Immature natural killer cell (primary cell): ENCODE results near the gene RNF26. TPM values are rescaled to one million over a fixed set of nuclear protein-coding genes. Genes with fewer than 3 reads are reported as not detected.

Experiments
- DNase-seq, 3 donors: peaks; one replicate each; pipeline ENCODE4 v3.0.0; 2022; ENCODE audit warnings: mixed read lengths in 1 of 3
- H3K27ac Mint-ChIP-seq, 6 donors: one replicate each; pipeline ENCODE4 v1.8.0; 2020; ENCODE audit warnings: mixed read lengths in 6 of 6, mild to moderate bottlenecking in 5 of 6, inconsistent platforms in 4 of 6, moderate library complexity in 3 of 6
- H3K27me3 Mint-ChIP-seq, 3 donors: one replicate each; pipeline ENCODE4 v1.8.0; 2020 to 2021; ENCODE audit warnings: low read depth in 3 of 3, mild to moderate bottlenecking in 3 of 3, mixed read lengths in 3 of 3, moderate library complexity in 3 of 3, inconsistent platforms in 1 of 3
- H3K36me3 Mint-ChIP-seq, 3 donors: one replicate each; pipeline ENCODE4 v1.8.0; 2020; ENCODE audit warnings: mixed read lengths in 3 of 3, inconsistent platforms in 2 of 3, mild to moderate bottlenecking in 2 of 3
- H3K4me1 Mint-ChIP-seq, 2 donors: one replicate each; pipeline ENCODE4 v1.8.0; 2020; ENCODE audit warnings: inconsistent platforms in 2 of 2, mild to moderate bottlenecking in 2 of 2, mixed read lengths in 2 of 2, moderate library complexity in 1 of 2
- H3K4me3 Mint-ChIP-seq, 5 donors: one replicate each; pipeline ENCODE4 v1.8.0; 2020; ENCODE audit warnings: mild to moderate bottlenecking in 5 of 5, mixed read lengths in 5 of 5, inconsistent platforms in 3 of 5, moderate library complexity in 3 of 5
- H3K9me3 Mint-ChIP-seq, 6 donors: one replicate each; pipeline ENCODE4 v1.8.0; 2020; ENCODE audit warnings: mild to moderate bottlenecking in 6 of 6, mixed read lengths in 6 of 6, inconsistent platforms in 4 of 6, moderate library complexity in 3 of 6
- polyA plus RNA-seq, 3 donors: library from polyadenylated mRNA; unstranded; fragments of 300-500 nt; fragmentation: Illumina TruSeq; gene quantifications; one replicate each; pipeline ENCODE4 v1.2.3, GENCODE V29; 2021

The RNF26 gene
- polyA plus RNA-seq, 3 donors from 2014 or later: 21.9 to 42.2 (median 33.5) TPM

DNA sequence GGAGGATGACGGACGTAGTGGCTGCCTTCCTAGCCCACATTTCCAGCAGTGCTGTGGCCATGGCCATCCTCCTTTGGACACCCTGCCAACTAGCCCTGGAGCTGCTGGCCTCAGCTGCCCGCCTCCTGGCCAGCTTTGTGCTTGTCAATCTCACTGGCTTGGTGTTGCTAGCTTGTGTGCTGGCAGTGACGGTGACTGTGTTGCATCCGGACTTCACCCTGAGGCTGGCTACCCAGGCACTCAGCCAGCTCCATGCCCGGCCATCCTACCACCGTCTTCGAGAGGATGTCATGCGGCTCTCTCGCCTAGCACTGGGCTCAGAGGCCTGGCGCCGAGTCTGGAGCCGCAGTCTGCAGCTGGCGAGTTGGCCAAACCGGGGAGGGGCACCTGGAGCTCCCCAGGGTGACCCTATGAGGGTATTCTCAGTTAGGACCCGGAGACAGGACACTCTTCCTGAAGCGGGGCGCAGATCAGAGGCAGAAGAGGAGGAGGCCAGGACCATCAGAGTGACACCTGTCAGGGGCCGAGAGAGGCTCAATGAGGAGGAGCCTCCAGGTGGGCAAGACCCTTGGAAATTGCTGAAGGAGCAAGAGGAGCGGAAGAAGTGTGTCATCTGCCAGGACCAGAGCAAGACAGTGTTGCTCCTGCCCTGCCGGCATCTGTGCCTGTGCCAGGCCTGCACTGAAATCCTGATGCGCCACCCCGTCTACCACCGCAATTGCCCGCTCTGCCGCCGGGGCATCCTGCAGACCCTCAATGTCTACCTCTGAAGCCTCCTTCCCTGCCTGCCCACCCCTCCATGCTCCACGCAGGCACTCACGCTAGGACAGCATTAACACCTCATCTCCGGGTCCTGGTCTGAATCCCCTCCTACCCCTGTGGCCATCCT is 1.6 kb downstream of the RNF26 start:
- H3K4me3 Mint-ChIP-seq: peak overlapping the region; percentile 94 to 100 (median 95)
- peaks cover 0 to 5% (median 0%) of the 10 kb centered on the region in 3 donors for H3K36me3 Mint-ChIP-seq
- peaks cover 7 to 19% (median 11%) of the 10 kb centered on the region in 3 donors for H3K27me3 Mint-ChIP-seq
- DNase-seq: no peak
- H3K4me1 Mint-ChIP-seq: peaks cover 30 to 35% of the 10 kb centered on the region in 2 donors
- H3K9me3 Mint-ChIP-seq: no peaks in the 10 kb centered on the region
- peak overlapping the region in 4 of 6 donors; percentile 93 to 98 (median 95) for H3K27ac Mint-ChIP-seq

- Mint-ChIP-seq H3K36me3 (peaks cover 0 to 5% (median 0%) of the 10 kb centered on the region in 3 donors), H3K4me3 (peak overlapping the region; percentile 15 to 95 (median 62)), H3K9me3 (no peaks in the 10 kb centered on the region), H3K27me3 (peaks cover 8 to 23% (median 11%) of the 10 kb centered on the region in 3 donors), H3K27ac (peak overlapping the region in 3 of 6 donors; percentile 19 to 74 (median 21)), H3K4me1 (peaks cover 30 to 38% of the 10 kb centered on the region in 2 donors)
- DNase-seq: no peak
Observed at GRCh38 chr11:119336744-119337469, 2.6 kb downstream of the RNF26 start.

GRCh38 chr11:119337581-119338317 is 3.4 kb downstream of the RNF26 start:
- Mint-ChIP-seq H3K9me3 (no peaks in the 10 kb centered on the region), H3K36me3 (peaks cover 0 to 5% (median 0%) of the 10 kb centered on the region in 3 donors), H3K27me3 (peaks cover 8 to 20% (median 11%) of the 10 kb centered on the region in 3 donors), H3K27ac (no peak overlapping the region), H3K4me1 (peaks cover 30 to 38% of the 10 kb centered on the region in 2 donors), H3K4me3 (peak overlapping the region in 1 of 5 donors; percentile 39)
- no peak for DNase-seq

- H3K27me3 Mint-ChIP-seq: peaks cover 10 to 22% (median 13%) of the 10 kb centered on the region in 3 donors
Observed at GRCh38 chr11:119338318-119338890, 4.1 kb downstream of the RNF26 start.

GRCh38 chr11:119338965-119339588 is 4.8 kb downstream of the RNF26 start:
- peak overlapping the region; percentile 12 to 67 (median 44) for H3K4me3 Mint-ChIP-seq
- no peaks in the 10 kb centered on the region for H3K9me3 Mint-ChIP-seq
- H3K27me3 Mint-ChIP-seq: peaks cover 10 to 21% (median 15%) of the 10 kb centered on the region in 3 donors
- peaks cover 0 to 5% (median 0%) of the 10 kb centered on the region in 3 donors for H3K36me3 Mint-ChIP-seq
- H3K4me1 Mint-ChIP-seq: peaks cover 25 to 32% of the 10 kb centered on the region in 2 donors
- no peak for DNase-seq
- no peak overlapping the region for H3K27ac Mint-ChIP-seq

More at GRCh38 chr11:119338318-119338890, 4.1 kb downstream of the RNF26 start:
- H3K9me3 Mint-ChIP-seq: no peaks in the 10 kb centered on the region
- H3K27ac Mint-ChIP-seq: no peak overlapping the region
- H3K4me1 Mint-ChIP-seq: peaks cover 30 to 36% of the 10 kb centered on the region in 2 donors
- peak overlapping the region; percentile 36 to 54 (median 39) for H3K4me3 Mint-ChIP-seq
- H3K36me3 Mint-ChIP-seq: peaks cover 0 to 5% (median 0%) of the 10 kb centered on the region in 3 donors
- DNase-seq: peak; percentile 44 to 56 (median 51)

DNA sequence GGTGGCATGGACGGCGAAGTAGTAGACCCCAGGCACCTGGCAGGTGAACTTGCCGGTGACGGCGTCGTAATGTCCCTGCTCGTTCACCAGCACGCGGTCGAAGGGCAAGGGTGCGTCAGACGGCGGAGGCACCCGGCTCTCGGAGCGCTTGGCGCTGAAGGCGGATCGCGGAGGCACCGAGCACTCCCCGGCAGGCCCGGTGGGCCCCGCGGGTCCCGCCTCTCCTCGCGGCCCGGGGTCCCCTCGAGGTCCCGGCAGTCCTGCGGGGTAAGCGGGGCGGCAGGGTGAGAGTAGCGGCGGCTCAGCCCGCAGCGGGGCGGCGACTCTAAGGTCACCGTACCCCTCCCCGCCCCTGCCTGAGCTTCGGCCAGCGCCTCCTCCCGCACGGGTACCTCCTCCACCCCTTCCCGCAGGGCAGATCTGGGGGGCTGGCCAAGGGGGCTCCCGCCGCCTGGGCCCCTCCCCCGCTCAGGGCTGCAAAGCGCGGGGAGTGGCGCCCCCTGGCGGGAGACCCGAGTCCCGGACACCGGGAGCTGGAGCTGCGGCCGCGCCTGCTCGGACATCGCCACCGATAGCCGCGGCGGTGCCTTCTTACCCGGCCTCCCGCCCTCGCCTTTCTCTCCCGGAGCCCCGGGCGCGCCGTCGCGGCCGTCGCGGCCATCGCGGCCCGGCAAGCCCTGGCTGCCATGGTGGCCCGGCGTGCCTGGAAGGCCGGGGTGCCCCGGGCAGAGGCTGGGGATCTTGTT is 5.4 kb downstream of the RNF26 start:
- peak; percentile 19 to 32 (median 32) for DNase-seq
- Mint-ChIP-seq H3K4me3 (peak overlapping the region; percentile 12 to 67 (median 44)), H3K27me3 (peaks cover 9 to 15% (median 12%) of the 10 kb centered on the region in 3 donors), H3K9me3 (no peaks in the 10 kb centered on the region), H3K36me3 (peaks cover 0 to 5% (median 0%) of the 10 kb centered on the region in 3 donors), H3K27ac (no peak overlapping the region), H3K4me1 (peaks cover 18 to 28% of the 10 kb centered on the region in 2 donors)

DNA sequence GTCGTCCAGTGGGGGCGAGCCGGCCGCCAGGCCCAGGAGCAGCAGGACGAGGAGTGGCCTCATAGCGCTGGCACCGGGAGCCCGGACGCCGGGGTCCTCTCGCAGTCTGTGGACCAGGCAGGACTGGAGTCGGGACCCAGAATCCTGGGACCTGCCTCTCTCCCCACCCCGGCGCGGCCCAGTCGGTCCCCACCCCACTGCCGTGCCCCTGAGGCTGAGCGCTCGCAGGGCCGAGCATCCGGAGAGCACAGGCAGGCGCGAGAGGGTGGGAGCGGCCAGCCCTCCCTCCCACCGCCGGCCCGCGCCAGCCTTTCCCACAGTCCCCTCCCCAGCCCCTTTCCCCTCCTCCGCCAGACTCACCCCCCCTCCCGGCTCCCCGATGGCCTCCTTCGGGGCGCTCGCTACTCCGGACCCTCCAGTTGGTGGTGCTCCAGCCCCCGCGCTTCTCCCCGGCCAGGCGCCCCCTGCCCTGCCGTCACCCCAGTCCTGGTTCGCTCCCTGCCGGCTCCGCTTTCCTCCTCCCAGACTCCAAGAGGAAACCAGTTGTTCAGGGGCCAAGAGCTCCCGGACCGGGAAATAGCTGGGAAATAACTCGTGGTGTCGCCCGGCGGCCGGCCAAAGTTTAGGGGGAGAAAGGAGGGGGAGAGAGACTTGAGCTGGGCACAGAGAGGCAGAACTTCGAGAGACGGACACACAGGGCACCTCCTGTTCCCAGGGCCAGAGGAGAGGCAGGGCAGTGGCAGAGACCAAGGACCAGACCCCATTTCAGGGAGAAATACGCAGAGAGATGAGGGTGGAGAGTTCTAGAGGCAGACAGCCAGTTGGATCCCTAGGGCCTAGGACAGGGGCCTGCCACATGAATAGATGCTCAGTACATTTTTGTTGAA is 6.3 kb downstream of the RNF26 start, which contains the start of gene C1QTNF5:
Gene C1QTNF5, minus strand, starts transcription at position 549 of the 887 bp plus-strand sequence. Its CDS starts 486 bp downstream, at position 63.
- no peaks in the 10 kb centered on the region for H3K9me3 Mint-ChIP-seq
- peaks cover 7 to 12% (median 9%) of the 10 kb centered on the region in 3 donors for H3K27me3 Mint-ChIP-seq
- no peak within 1 kb of the TSS for H3K27ac Mint-ChIP-seq
- H3K4me3 Mint-ChIP-seq: peak within 1 kb of the TSS in 1 of 5 donors; percentile 27
- H3K4me1 Mint-ChIP-seq: peaks cover 13 to 21% of the 10 kb centered on the region in 2 donors
- DNase-seq: no peak
- peaks cover 0 to 5% (median 0%) of the 10 kb centered on the region in 3 donors for H3K36me3 Mint-ChIP-seq

DNA sequence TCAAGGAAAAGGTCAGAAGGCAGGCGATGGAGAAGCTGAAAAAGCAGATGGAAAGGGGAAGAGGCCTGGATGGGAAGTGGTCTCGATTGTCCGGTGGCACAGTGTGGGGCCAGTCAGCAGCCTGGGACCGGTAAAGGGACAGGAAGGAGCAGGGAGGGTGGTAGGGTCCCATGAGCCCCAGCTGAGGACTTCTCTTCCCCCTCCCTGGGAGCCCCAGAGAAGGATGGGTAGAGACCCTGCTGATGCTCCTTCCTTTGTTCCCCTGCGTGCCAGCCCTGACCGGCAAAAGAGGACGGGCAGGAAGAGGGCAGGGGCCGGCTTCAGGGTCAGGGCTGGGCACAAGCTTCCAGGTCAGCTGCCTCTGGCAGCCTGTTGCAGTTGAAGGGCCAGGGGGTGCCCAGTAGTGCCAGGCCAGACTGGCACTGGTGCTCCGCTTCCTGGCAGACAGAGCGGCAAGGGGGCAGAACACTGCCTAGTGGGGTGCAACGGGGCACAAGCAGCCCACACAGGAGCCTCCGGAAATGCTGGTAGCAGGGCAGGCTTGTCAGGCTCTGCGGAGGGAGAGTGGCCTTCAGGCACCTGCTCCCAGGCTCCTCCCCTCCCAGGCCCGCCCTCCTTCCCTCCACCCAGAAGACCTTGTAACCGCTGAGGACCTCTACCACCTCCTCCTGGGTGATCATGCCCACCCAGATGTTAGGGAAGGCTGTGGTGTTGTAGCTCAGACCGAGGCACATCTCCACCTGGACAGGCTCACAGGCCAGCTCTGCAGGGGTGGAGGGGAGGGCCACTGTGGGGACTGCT is 7.1 kb downstream of the RNF26 start:
- Mint-ChIP-seq H3K27ac (no peak overlapping the region), H3K4me3 (no peak overlapping the region)

GRCh38 chr11:119342023-119342300 is 7.6 kb downstream of the RNF26 start:
- Mint-ChIP-seq H3K4me1 (peaks cover 12 to 13% of the 10 kb centered on the region in 2 donors), H3K9me3 (no peaks in the 10 kb centered on the region), H3K36me3 (no peaks in the 10 kb centered on the region), H3K27ac (no peak overlapping the region), H3K27me3 (peaks cover 7 to 14% (median 9%) of the 10 kb centered on the region in 3 donors), H3K4me3 (no peak overlapping the region)
- no peak for DNase-seq

More for the DNA sequence above, 7.1 kb downstream of the RNF26 start:
- Mint-ChIP-seq H3K9me3 (no peaks in the 10 kb centered on the region), H3K36me3 (no peaks in the 10 kb centered on the region), H3K4me1 (peaks cover 13 to 14% of the 10 kb centered on the region in 2 donors), H3K27me3 (peaks cover 7 to 14% (median 9%) of the 10 kb centered on the region in 3 donors)
- no peak for DNase-seq

- Mint-ChIP-seq H3K9me3 (no peaks in the 10 kb centered on the region), H3K27me3 (peaks cover 7 to 14% (median 11%) of the 10 kb centered on the region in 3 donors), H3K27ac (no peak overlapping the region), H3K4me1 (peaks cover 12 to 13% of the 10 kb centered on the region in 2 donors), H3K36me3 (no peaks in the 10 kb centered on the region), H3K4me3 (no peak overlapping the region)
- DNase-seq: no peak
Observed at GRCh38 chr11:119342362-119343130, 8.2 kb downstream of the RNF26 start.
